Subcutaneous adipose tissue (tissue), 4 donors: ENCODE measurements around the gene SHISAL2A. TPM values are rescaled to one million over a fixed set of nuclear protein-coding genes. Genes with fewer than 3 reads are reported as not detected.

Experiments
- total RNA-seq, 4 donors: library from RNA; depleted of rRNA; stranded (reverse); fragments of >200 nt; gene quantifications; one replicate each; pipeline ENCODE4 v1.1.0, GENCODE V29; 2016

SHISAL2A gene
- total RNA-seq, 4 donors from 2014 or later: not detected

Other genes with a start within 250 kb of the SHISAL2A start
- gene ORC1, start 228.7 kb upstream of the SHISAL2A start, total RNA-seq: under 1 TPM; 0.19 to 0.85 (median 0.66) TPM
- 10 to 100 TPM in 1 of 4 donors, 1 to 10 TPM in 3; 9.2 to 14.5 (median 9.6) TPM for gene PRPF38A, start 228.6 kb upstream of the SHISAL2A start, total RNA-seq
- gene TUT4, start 80.1 kb upstream of the SHISAL2A start, total RNA-seq: 10 to 100 TPM; 37.1 to 52.2 (median 43.6) TPM
- 10 to 100 TPM; 10.3 to 19.2 (median 17.0) TPM for gene GPX7, start 30.8 kb upstream of the SHISAL2A start, total RNA-seq
- gene COA7, start 65.2 kb downstream of the SHISAL2A start, total RNA-seq: 10 to 100 TPM in 1 of 4 donors, 1 to 10 TPM in 3; 7.0 to 11.9 (median 7.2) TPM
- gene ZYG11B, start 93.3 kb downstream of the SHISAL2A start, total RNA-seq: 10 to 100 TPM; 42.3 to 54.9 (median 49.0) TPM
- under 1 TPM in 1 of 4 donors, not detected in 3; 0.19 TPM for gene ZYG11A, start 209.6 kb downstream of the SHISAL2A start, total RNA-seq